NCI-H2107 treated with DMSO at 0.1 percent for 48 hours (cell line): ENCODE results near the gene DNAI4.

ENCODE experiments used
- DNase-seq: peaks from one replicate; lab custom pipeline; 2025; ENCODE audit not compliant: unreplicated experiment; lab: John Stamatoyannopoulos, UW

Gene DNAI4

GRCh38 chr1:66768965-66769364 is 155.7 kb downstream of the DNAI4 start:
- peak; percentile 83 for DNase-seq

GRCh38 chr1:66767626-66768025 is 157.0 kb downstream of the DNAI4 start:
- DNase-seq: peak; percentile 35

- DNase-seq: peak; percentile 61
Measured at GRCh38 chr1:66764994-66765578, 159.6 kb downstream of the DNAI4 start.
